Measurements from ENCODE around the gene ZBTB18. TPM values are rescaled to one million over a fixed set of nuclear protein-coding genes. Genes with fewer than 3 reads are reported as not detected.
"Not testable (repeated sequence)": the region's sequence is repeated elsewhere in the genome, so short reads cannot be mapped to it uniquely, and the experiment has no call there.

The ZBTB18 gene
- total RNA-seq, 1 donor from 2014 or later = 213 TPM

DNA sequence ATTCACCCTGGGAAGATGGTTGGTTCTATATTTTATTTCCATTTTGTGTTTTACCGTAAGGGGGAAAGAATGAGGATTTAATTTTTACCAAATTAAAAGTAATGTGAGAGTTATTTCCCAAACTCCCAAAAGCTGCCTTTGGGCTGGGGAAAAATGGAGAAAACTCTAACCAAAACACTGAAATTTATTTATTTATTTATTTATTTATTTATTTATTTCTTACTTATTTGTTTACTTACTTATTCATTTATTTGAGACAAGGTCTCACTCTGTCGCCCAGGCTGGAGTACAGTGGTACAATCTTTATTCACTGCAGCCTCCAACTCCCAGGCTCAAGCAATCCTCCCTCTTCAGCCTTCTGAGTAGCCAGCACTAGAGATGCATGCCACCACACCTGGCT, 38.0 kb upstream of the ZBTB18 start:
- Mint-ChIP-seq H3K27ac (ENCODE audit: unreplicated experiment) (no peak overlapping the region), H3K27me3 (ENCODE audit: unreplicated experiment) (no peaks in the 10 kb centered on the region), H3K36me3 (ENCODE audit: unreplicated experiment) (no peaks in the 10 kb centered on the region), H3K4me1 (ENCODE audit: low read depth, unreplicated experiment) (no peaks in the 10 kb centered on the region), H3K4me3 (ENCODE audit: unreplicated experiment) (no peak overlapping the region), H3K9me3 (ENCODE audit: unreplicated experiment) (peaks cover 2% of the 10 kb centered on the region)
- DNase-seq = no peak
- TF ChIP-seq, protein P1, sequence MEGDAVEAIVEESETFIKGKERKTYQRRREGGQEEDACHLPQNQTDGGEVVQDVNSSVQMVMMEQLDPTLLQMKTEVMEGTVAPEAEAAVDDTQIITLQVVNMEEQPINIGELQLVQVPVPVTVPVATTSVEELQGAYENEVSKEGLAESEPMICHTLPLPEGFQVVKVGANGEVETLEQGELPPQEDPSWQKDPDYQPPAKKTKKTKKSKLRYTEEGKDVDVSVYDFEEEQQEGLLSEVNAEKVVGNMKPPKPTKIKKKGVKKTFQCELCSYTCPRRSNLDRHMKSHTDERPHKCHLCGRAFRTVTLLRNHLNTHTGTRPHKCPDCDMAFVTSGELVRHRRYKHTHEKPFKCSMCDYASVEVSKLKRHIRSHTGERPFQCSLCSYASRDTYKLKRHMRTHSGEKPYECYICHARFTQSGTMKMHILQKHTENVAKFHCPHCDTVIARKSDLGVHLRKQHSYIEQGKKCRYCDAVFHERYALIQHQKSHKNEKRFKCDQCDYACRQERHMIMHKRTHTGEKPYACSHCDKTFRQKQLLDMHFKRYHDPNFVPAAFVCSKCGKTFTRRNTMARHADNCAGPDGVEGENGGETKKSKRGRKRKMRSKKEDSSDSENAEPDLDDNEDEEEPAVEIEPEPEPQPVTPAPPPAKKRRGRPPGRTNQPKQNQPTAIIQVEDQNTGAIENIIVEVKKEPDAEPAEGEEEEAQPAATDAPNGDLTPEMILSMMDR (IDR thresholded peaks at IDR 0.05; ENCODE audit: partially characterized antibody, unreplicated experiment) = no peak

DNA sequence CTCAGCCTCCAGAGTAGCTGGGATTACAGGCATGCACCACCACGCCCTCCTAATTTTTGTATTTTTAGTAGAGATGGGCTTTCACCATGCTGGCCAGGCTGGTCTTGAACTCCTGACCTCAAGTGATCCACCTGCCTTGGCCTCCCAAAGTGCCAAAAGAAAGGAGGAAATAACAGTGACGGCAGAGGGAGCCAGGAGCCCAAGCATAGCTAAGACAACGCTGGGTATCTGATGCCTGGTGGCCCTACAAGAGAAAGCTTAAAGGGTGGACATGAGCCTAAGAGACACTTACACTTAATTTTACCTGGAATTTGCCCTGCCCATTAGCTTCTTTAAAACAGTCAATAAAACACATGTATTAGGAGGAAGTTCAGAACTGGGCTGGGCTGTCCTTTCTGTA, 36.2 kb upstream of the ZBTB18 start:
- H3K27ac Mint-ChIP-seq (ENCODE audit: unreplicated experiment); H3K9me3 Mint-ChIP-seq (ENCODE audit: unreplicated experiment); H3K4me1 Mint-ChIP-seq (ENCODE audit: low read depth, unreplicated experiment); H3K27me3 Mint-ChIP-seq (ENCODE audit: unreplicated experiment); H3K4me3 Mint-ChIP-seq (ENCODE audit: unreplicated experiment); H3K36me3 Mint-ChIP-seq (ENCODE audit: unreplicated experiment); DNase-seq: not testable (repeated sequence)

DNA sequence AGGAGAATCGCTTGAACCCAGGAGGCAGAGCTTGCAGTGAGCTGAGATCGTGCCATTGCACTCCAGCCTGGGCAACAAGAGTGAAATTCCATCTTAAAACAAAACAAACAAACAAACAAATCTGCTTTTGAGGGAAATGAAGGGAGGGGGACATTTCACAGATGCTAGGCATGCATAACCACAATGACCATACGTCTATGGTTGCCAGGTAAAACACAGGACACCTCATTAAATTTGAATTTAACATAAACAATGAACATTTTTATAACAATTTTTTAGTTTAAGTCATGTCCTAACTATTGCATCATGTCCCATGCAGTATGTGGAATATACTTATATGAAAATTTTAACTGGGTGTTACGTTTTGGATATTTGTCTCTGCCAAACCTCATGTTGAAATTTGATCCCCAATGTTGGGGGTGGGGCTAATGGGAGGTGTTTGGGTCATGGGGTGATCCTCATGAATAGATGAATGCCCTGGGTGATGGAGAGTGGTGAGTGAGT, 31.0 kb upstream of the ZBTB18 start:
- H3K4me1 Mint-ChIP-seq (ENCODE audit: low read depth, unreplicated experiment) = no peaks in the 10 kb centered on the region
- no peaks in the 10 kb centered on the region for H3K36me3 Mint-ChIP-seq (ENCODE audit: unreplicated experiment)
- H3K4me3 Mint-ChIP-seq (ENCODE audit: unreplicated experiment) = no peak overlapping the region

DNA sequence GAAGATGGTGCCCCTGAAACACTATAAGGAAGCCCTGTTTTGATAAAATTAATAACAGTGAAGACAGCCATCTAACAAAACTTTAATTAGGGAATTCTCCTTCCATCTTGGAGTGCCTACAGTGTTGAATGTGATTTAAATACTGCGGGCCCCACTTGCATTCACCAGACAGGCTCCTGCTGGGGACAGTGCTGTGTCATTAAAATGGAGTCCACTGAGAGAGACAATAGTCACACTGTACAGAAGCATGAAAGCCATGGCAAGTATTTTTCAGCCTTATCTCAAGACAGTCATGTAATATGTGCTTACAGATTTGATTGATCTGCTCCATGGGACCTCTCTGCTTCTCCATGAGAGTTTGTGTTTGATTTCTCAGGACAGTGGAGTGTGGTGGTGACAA, 29.7 kb upstream of the ZBTB18 start:
- Mint-ChIP-seq H3K9me3 (ENCODE audit: unreplicated experiment) (no peaks in the 10 kb centered on the region), H3K4me1 (ENCODE audit: low read depth, unreplicated experiment) (no peaks in the 10 kb centered on the region), H3K27me3 (ENCODE audit: unreplicated experiment) (peaks cover 3% of the 10 kb centered on the region), H3K4me3 (ENCODE audit: unreplicated experiment) (no peak overlapping the region), H3K27ac (ENCODE audit: unreplicated experiment) (no peak overlapping the region), H3K36me3 (ENCODE audit: unreplicated experiment) (no peaks in the 10 kb centered on the region)
- DNase-seq = no peak
- TF ChIP-seq, protein P1 (IDR thresholded peaks at IDR 0.05; ENCODE audit: partially characterized antibody, unreplicated experiment) = no peak

More for the DNA sequence above, 31.0 kb upstream of the ZBTB18 start:
- no peak overlapping the region for H3K27ac Mint-ChIP-seq (ENCODE audit: unreplicated experiment)
- H3K27me3 Mint-ChIP-seq (ENCODE audit: unreplicated experiment) = peaks cover 3% of the 10 kb centered on the region
- no peak for DNase-seq
- no peaks in the 10 kb centered on the region for H3K9me3 Mint-ChIP-seq (ENCODE audit: unreplicated experiment)
- TF ChIP-seq, protein P1 (IDR thresholded peaks at IDR 0.05; ENCODE audit: partially characterized antibody, unreplicated experiment) = no peak

DNA sequence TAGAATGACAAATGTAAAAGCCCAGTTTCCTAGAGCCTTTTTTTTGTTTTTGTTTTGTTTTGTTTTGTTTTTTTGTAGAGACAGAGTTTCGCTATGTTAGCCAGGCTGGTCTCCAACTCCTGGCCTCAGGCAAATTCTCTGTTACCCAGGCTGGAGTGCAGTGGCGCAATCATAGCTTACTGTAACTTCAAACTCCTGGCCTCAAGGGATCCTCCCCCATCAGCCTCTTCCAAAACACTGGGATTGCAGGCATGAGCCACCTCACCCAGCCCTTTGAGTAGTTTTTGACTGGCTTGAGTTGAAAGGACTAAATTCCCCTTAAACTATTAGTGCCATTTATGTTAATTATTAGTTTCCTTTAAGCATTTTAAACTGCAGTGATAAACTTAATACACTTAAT, 28.8 kb upstream of the ZBTB18 start:
- Mint-ChIP-seq H3K4me3 (ENCODE audit: unreplicated experiment) (no peak overlapping the region), H3K4me1 (ENCODE audit: low read depth, unreplicated experiment) (no peaks in the 10 kb centered on the region), H3K9me3 (ENCODE audit: unreplicated experiment) (no peaks in the 10 kb centered on the region), H3K36me3 (ENCODE audit: unreplicated experiment) (no peaks in the 10 kb centered on the region), H3K27ac (ENCODE audit: unreplicated experiment) (no peak overlapping the region), H3K27me3 (ENCODE audit: unreplicated experiment) (peaks cover 3% of the 10 kb centered on the region)
- TF ChIP-seq, protein P1 (IDR thresholded peaks at IDR 0.05; ENCODE audit: partially characterized antibody, unreplicated experiment) = no peak
- DNase-seq = no peak

All from glutamatergic neuron (in vitro differentiated cells).